ENCODE measurements around the gene PRPF8. TPM values are rescaled to one million over a fixed set of nuclear protein-coding genes. Genes with fewer than 3 reads are reported as not detected.

The PRPF8 gene
- total and polyA plus RNA-seq, 2 experiments from 2014 or later, result 178 to 246 TPM

DNA sequence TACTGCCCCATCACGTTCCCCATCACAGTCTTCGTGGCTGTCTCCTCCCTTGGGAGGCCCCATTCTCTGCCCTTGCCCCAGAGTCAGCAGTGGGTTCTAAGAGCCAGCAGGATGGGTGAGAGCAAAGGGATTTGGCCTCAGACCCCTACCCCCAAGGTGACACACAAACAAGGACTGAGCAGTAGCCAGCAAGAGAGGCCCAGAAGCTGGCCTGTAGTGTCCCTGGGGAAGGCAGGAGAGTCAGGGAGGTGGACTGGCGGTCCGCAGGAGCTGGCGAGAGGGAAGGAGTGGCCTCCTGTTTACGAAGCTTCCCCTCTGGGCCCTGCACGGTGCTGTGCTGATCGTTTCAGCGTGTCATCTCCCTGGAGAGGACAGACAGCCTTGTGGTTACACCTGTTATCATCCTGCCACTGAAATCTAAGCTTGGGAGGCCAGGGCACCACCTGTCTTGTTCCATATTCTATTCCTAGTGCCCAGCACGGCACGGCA, 48.2 kb upstream of the PRPF8 start:
- Histone ChIP-seq H4K20me1 (replicated peaks; ENCODE audit: insufficient read depth) (no peaks in the 10 kb centered on the region), H3K79me2 (replicated peaks; ENCODE audit: insufficient read depth) (no peaks in the 10 kb centered on the region), H3F3A (replicated peaks; ENCODE audit: low read depth) (no peaks in the 10 kb centered on the region), H3K4me3 (no peak overlapping the region), H2AFZ (no peak overlapping the region), H3K27me3 (ENCODE audit: insufficient read depth) (no peaks in the 10 kb centered on the region), H3K36me3 (ENCODE audit: insufficient read depth) (no peaks in the 10 kb centered on the region), H3K9me2 (ENCODE audit: insufficient read depth) (no peaks in the 10 kb centered on the region), H3K4me2 (no peak overlapping the region), H3K27ac (ENCODE audit: low read depth) (no peak overlapping the region), H3K4me1 (ENCODE audit: insufficient read depth) (no peaks in the 10 kb centered on the region)
- TF ChIP-seq NANOG (IDR thresholded peaks at IDR 0.05; ENCODE audit: borderline replicate concordance), result no peak
- no peak for TF ChIP-seq STAT1 (IDR thresholded peaks at IDR 0.05; ENCODE audit: unreplicated experiment)
- TF ChIP-seq, protein P1, sequence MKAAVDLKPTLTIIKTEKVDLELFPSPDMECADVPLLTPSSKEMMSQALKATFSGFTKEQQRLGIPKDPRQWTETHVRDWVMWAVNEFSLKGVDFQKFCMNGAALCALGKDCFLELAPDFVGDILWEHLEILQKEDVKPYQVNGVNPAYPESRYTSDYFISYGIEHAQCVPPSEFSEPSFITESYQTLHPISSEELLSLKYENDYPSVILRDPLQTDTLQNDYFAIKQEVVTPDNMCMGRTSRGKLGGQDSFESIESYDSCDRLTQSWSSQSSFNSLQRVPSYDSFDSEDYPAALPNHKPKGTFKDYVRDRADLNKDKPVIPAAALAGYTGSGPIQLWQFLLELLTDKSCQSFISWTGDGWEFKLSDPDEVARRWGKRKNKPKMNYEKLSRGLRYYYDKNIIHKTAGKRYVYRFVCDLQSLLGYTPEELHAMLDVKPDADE (IDR thresholded peaks at IDR 0.05), result no peak
- TF ChIP-seq ZNF114 (CRISPR knock-in tag; IDR thresholded peaks at IDR 0.05), result no peak
- TF ChIP-seq, protein P2, sequence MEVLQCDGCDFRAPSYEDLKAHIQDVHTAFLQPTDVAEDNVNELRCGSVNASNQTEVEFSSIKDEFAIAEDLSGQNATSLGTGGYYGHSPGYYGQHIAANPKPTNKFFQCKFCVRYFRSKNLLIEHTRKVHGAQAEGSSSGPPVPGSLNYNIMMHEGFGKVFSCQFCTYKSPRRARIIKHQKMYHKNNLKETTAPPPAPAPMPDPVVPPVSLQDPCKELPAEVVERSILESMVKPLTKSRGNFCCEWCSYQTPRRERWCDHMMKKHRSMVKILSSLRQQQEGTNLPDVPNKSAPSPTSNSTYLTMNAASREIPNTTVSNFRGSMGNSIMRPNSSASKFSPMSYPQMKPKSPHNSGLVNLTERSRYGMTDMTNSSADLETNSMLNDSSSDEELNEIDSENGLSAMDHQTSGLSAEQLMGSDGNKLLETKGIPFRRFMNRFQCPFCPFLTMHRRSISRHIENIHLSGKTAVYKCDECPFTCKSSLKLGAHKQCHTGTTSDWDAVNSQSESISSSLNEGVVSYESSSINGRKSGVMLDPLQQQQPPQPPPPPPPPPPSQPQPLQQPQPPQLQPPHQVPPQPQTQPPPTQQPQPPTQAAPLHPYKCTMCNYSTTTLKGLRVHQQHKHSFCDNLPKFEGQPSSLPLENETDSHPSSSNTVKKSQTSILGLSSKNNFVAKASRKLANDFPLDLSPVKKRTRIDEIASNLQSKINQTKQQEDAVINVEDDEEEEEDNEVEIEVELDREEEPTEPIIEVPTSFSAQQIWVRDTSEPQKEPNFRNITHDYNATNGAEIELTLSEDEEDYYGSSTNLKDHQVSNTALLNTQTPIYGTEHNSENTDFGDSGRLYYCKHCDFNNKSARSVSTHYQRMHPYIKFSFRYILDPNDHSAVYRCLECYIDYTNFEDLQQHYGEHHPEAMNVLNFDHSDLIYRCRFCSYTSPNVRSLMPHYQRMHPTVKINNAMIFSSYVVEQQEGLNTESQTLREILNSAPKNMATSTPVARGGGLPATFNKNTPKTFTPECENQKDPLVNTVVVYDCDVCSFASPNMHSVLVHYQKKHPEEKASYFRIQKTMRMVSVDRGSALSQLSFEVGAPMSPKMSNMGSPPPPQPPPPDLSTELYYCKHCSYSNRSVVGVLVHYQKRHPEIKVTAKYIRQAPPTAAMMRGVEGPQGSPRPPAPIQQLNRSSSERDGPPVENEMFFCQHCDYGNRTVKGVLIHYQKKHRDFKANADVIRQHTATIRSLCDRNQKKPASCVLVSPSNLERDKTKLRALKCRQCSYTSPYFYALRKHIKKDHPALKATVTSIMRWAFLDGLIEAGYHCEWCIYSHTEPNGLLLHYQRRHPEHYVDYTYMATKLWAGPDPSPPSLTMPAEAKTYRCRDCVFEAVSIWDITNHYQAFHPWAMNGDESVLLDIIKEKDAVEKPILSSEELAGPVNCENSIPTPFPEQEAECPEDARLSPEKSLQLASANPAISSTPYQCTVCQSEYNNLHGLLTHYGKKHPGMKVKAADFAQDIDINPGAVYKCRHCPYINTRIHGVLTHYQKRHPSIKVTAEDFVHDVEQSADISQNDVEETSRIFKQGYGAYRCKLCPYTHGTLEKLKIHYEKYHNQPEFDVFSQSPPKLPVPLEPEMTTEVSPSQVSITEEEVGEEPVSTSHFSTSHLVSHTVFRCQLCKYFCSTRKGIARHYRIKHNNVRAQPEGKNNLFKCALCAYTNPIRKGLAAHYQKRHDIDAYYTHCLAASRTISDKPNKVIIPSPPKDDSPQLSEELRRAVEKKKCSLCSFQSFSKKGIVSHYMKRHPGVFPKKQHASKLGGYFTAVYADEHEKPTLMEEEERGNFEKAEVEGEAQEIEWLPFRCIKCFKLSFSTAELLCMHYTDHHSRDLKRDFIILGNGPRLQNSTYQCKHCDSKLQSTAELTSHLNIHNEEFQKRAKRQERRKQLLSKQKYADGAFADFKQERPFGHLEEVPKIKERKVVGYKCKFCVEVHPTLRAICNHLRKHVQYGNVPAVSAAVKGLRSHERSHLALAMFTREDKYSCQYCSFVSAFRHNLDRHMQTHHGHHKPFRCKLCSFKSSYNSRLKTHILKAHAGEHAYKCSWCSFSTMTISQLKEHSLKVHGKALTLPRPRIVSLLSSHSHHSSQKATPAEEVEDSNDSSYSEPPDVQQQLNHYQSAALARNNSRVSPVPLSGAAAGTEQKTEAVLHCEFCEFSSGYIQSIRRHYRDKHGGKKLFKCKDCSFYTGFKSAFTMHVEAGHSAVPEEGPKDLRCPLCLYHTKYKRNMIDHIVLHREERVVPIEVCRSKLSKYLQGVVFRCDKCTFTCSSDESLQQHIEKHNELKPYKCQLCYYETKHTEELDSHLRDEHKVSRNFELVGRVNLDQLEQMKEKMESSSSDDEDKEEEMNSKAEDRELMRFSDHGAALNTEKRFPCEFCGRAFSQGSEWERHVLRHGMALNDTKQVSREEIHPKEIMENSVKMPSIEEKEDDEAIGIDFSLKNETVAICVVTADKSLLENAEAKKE (CRISPR knock-in tag; IDR thresholded peaks at IDR 0.05), result no peak
- H3K9me3 Mint-ChIP-seq, result peaks cover 5% of the 10 kb centered on the region; the same call in 2 of the 3 replicates
- peaks cover 17% of the 10 kb centered on the region for H3K36me3 Mint-ChIP-seq (ENCODE audit: low read depth)
- peaks cover 3% of the 10 kb centered on the region; the same call in 2 of the 3 replicates for H3K4me1 Mint-ChIP-seq
- no peak overlapping the region for H3K4me3 Mint-ChIP-seq
- no peak overlapping the region for H3K27ac Mint-ChIP-seq
- DNase-seq (ENCODE audit: low spot score), result no peak
- peaks cover 18% of the 10 kb centered on the region for H3K27me3 Mint-ChIP-seq (ENCODE audit: insufficient read depth, low read depth, poor library complexity)
- ATAC-seq, result no peak
